ENCODE measurements around the gene HTR3B.

The HTR3B gene

DNA sequence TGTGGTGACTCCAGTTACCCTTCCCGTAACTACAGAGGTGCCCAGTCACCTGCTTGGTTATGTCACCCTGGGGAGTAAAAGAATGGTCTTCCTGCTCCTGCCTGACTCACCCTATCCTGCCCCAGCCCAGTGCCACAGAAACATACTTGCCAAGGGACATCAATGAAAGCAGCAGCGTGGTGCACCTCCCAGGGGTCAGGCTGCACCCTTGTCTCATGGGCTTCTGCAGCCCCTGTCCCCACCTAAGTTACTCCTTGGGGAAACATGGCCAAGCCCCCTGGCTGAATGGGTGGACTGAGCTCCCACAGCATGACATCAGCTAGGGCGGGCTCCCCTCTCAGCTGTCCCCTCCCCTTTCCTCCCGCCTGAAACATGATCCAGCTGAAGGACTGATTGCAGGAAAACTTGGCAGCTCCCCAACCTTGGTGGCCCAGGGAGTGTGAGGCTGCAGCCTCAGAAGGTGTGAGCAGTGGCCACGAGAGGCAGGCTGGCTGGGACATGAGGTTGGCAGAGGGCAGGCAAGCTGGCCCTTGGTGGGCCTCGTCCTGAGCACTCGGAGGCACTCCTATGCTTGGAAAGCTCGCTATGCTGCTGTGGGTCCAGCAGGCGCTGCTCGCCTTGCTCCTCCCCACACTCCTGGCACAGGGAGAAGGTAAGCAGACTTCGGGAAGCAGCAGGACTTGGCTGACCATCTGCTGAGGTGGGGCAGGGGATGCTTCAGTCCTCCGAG, 70.3 kb downstream of the HTR3B start, which contains the start of gene HTR3A:
TSS of gene HTR3A (plus strand) at position 368 of the 730 bp plus-strand sequence. CDS start at position 586, 218 bp downstream.
- Histone ChIP-seq H3K4me1 (ENCODE audit: control insufficient read depth, insufficient read depth, low read length) (peaks cover 3% of the 10 kb centered on the region), H3K27me3 (ENCODE audit: control insufficient read depth in 1 of 2, insufficient read depth in 2 of 2, low read length in 2 of 2) (peaks cover 6 to 17% of the 10 kb centered on the region in 2 donors), H3K4me3 (ENCODE audit: low read length in 2 of 2) (no peak within 1 kb of the TSS), H3K36me3 (ENCODE audit: control insufficient read depth in 2 of 2, insufficient read depth in 2 of 2, low read length in 2 of 2) (no peaks in the 10 kb centered on the region), H3K27ac (ENCODE audit: low read length) (no peak within 1 kb of the TSS), H3K9ac (ENCODE audit: low read length in 2 of 2) (no peak within 1 kb of the TSS), H3K9me3 (ENCODE audit: control insufficient read depth in 2 of 2, low read length in 2 of 2) (no peaks in the 10 kb centered on the region)

- no peak overlapping the region for H3K4me3 ChIP-seq (ENCODE audit: low read length in 2 of 2)
- no peak overlapping the region for H3K27ac ChIP-seq (ENCODE audit: low read length)
- no peaks in the 10 kb centered on the region for H3K36me3 ChIP-seq (ENCODE audit: control insufficient read depth in 2 of 2, insufficient read depth in 2 of 2, low read length in 2 of 2)
- peaks cover 9 to 16% of the 10 kb centered on the region in 2 donors for H3K27me3 ChIP-seq (ENCODE audit: control insufficient read depth in 1 of 2, insufficient read depth in 2 of 2, low read length in 2 of 2)
- peaks cover 3% of the 10 kb centered on the region for H3K4me1 ChIP-seq (ENCODE audit: control insufficient read depth, insufficient read depth, low read length)
- no peaks in the 10 kb centered on the region for H3K9me3 ChIP-seq (ENCODE audit: control insufficient read depth in 2 of 2, low read length in 2 of 2)
- H3K9ac ChIP-seq (ENCODE audit: low read length in 2 of 2): no peak overlapping the region
These were observed 72.5 kb downstream of the HTR3B start for GRCh38 chr11:113977071-113977490.

DNA sequence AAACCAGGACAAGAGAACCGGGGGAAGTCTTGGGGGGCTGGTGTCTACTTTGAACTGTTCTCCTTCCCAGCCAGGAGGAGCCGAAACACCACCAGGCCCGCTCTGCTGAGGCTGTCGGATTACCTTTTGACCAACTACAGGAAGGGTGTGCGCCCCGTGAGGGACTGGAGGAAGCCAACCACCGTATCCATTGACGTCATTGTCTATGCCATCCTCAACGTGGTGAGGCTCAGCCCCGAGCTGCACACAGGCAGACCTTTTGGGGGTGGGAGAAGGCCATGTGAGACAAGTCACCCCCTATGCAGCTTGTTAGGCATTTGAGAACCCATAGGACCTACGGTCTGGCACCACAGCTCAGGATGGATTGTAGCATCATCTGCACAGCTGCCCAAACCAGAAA, 73.1 kb downstream of the HTR3B start:
- Histone ChIP-seq H3K9ac (ENCODE audit: low read length in 2 of 2) (no peak overlapping the region), H3K27ac (ENCODE audit: low read length) (no peak overlapping the region), H3K9me3 (ENCODE audit: control insufficient read depth in 2 of 2, low read length in 2 of 2) (no peaks in the 10 kb centered on the region), H3K4me1 (ENCODE audit: control insufficient read depth, insufficient read depth, low read length) (peaks cover 3% of the 10 kb centered on the region), H3K27me3 (ENCODE audit: control insufficient read depth in 1 of 2, insufficient read depth in 2 of 2, low read length in 2 of 2) (peaks cover 9 to 17% of the 10 kb centered on the region in 2 donors), H3K4me3 (ENCODE audit: low read length in 2 of 2) (no peak overlapping the region), H3K36me3 (ENCODE audit: control insufficient read depth in 2 of 2, insufficient read depth in 2 of 2, low read length in 2 of 2) (no peaks in the 10 kb centered on the region)

DNA sequence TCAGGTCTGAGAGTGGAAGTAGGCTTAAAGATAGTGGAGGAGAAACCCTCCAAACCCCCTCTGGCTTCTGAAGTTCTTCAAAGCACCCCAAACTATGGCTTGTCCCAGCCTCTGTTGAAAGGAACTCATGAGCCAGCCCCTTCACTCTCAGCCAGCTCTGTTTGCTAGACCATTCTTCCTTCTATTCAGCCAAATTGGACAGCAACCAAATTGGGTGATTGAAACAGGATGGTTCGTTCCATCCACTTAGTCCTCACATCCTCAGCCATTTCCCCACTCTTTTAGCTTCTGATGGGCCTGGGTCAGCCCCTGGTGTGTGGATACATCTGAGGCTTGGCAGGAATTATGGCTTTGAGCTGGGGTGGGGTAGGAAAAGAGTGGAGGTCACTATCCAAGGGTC, 74.8 kb downstream of the HTR3B start:
- Histone ChIP-seq H3K27me3 (ENCODE audit: control insufficient read depth in 1 of 2, insufficient read depth in 2 of 2, low read length in 2 of 2) (peaks cover 9 to 14% of the 10 kb centered on the region in 2 donors), H3K27ac (ENCODE audit: low read length) (no peak overlapping the region), H3K36me3 (ENCODE audit: control insufficient read depth in 2 of 2, insufficient read depth in 2 of 2, low read length in 2 of 2) (no peaks in the 10 kb centered on the region), H3K4me1 (ENCODE audit: control insufficient read depth, insufficient read depth, low read length) (peaks cover 3% of the 10 kb centered on the region), H3K9me3 (ENCODE audit: control insufficient read depth in 2 of 2, low read length in 2 of 2) (no peaks in the 10 kb centered on the region), H3K9ac (ENCODE audit: low read length in 2 of 2) (no peak overlapping the region), H3K4me3 (ENCODE audit: low read length in 2 of 2) (no peak overlapping the region)

GRCh38 chr11:113980785-113981184, 76.2 kb downstream of the HTR3B start:
- peaks cover 5 to 9% of the 10 kb centered on the region in 2 donors for H3K27me3 ChIP-seq (ENCODE audit: control insufficient read depth in 1 of 2, insufficient read depth in 2 of 2, low read length in 2 of 2)
- H3K9me3 ChIP-seq (ENCODE audit: control insufficient read depth in 2 of 2, low read length in 2 of 2): no peaks in the 10 kb centered on the region
- H3K36me3 ChIP-seq (ENCODE audit: control insufficient read depth in 2 of 2, insufficient read depth in 2 of 2, low read length in 2 of 2): no peaks in the 10 kb centered on the region
- no peaks in the 10 kb centered on the region for H3K4me1 ChIP-seq (ENCODE audit: control insufficient read depth, insufficient read depth, low read length)
- no peak overlapping the region for H3K4me3 ChIP-seq (ENCODE audit: low read length in 2 of 2)
- H3K27ac ChIP-seq (ENCODE audit: low read length): no peak overlapping the region
- no peak overlapping the region for H3K9ac ChIP-seq (ENCODE audit: low read length in 2 of 2)

- Histone ChIP-seq H3K27me3 (ENCODE audit: control insufficient read depth in 1 of 2, insufficient read depth in 2 of 2, low read length in 2 of 2) (peaks cover 3 to 17% of the 10 kb centered on the region in 2 donors), H3K36me3 (ENCODE audit: control insufficient read depth in 2 of 2, insufficient read depth in 2 of 2, low read length in 2 of 2) (no peaks in the 10 kb centered on the region), H3K9me3 (ENCODE audit: control insufficient read depth in 2 of 2, low read length in 2 of 2) (no peaks in the 10 kb centered on the region), H3K27ac (ENCODE audit: low read length) (no peak overlapping the region), H3K9ac (ENCODE audit: low read length in 2 of 2) (no peak overlapping the region), H3K4me3 (ENCODE audit: low read length in 2 of 2) (no peak overlapping the region), H3K4me1 (ENCODE audit: control insufficient read depth, insufficient read depth, low read length) (no peaks in the 10 kb centered on the region)
These were observed 77.7 kb downstream of the HTR3B start for GRCh38 chr11:113982306-113982705.

- Histone ChIP-seq H3K9me3 (ENCODE audit: control insufficient read depth in 2 of 2, low read length in 2 of 2) (no peaks in the 10 kb centered on the region), H3K36me3 (ENCODE audit: control insufficient read depth in 2 of 2, insufficient read depth in 2 of 2, low read length in 2 of 2) (no peaks in the 10 kb centered on the region), H3K4me1 (ENCODE audit: control insufficient read depth, insufficient read depth, low read length) (no peaks in the 10 kb centered on the region), H3K4me3 (ENCODE audit: low read length in 2 of 2) (no peak overlapping the region), H3K27ac (ENCODE audit: low read length) (no peak overlapping the region), H3K27me3 (ENCODE audit: control insufficient read depth in 1 of 2, insufficient read depth in 2 of 2, low read length in 2 of 2) (peaks cover 3 to 17% of the 10 kb centered on the region in 2 donors), H3K9ac (ENCODE audit: low read length in 2 of 2) (no peak overlapping the region)
These were observed 80.2 kb downstream of the HTR3B start for GRCh38 chr11:113984781-113985180.

DNA sequence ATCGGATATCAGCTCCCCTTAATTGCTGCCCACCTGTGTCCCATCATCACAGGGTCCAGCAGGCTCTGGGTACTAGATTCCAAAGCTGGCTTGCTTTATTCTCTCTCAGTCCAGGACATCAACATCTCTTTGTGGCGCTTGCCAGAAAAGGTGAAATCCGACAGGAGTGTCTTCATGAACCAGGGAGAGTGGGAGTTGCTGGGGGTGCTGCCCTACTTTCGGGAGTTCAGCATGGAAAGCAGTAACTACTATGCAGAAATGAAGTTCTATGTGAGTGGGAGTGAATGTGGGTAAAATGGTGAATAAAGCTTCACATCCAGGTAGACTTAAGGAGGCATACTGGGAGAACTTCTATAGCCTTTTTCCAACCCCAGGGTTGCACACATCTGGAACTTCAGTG, 81.3 kb downstream of the HTR3B start:
- H3K27me3 ChIP-seq (ENCODE audit: control insufficient read depth in 1 of 2, insufficient read depth in 2 of 2, low read length in 2 of 2): peaks cover under 1 to 12% of the 10 kb centered on the region in 2 donors
- no peaks in the 10 kb centered on the region for H3K9me3 ChIP-seq (ENCODE audit: control insufficient read depth in 2 of 2, low read length in 2 of 2)
- no peak overlapping the region for H3K4me3 ChIP-seq (ENCODE audit: low read length in 2 of 2)
- no peaks in the 10 kb centered on the region for H3K4me1 ChIP-seq (ENCODE audit: control insufficient read depth, insufficient read depth, low read length)
- H3K9ac ChIP-seq (ENCODE audit: low read length in 2 of 2): no peak overlapping the region
- H3K27ac ChIP-seq (ENCODE audit: low read length): no peak overlapping the region
- H3K36me3 ChIP-seq (ENCODE audit: control insufficient read depth in 2 of 2, insufficient read depth in 2 of 2, low read length in 2 of 2): no peaks in the 10 kb centered on the region

GRCh38 chr11:113986351-113987140, 82.0 kb downstream of the HTR3B start:
- no peaks in the 10 kb centered on the region for H3K4me1 ChIP-seq (ENCODE audit: control insufficient read depth, insufficient read depth, low read length)
- no peak overlapping the region for H3K27ac ChIP-seq (ENCODE audit: low read length)
- no peaks in the 10 kb centered on the region for H3K36me3 ChIP-seq (ENCODE audit: control insufficient read depth in 2 of 2, insufficient read depth in 2 of 2, low read length in 2 of 2)
- no peak overlapping the region for H3K9ac ChIP-seq (ENCODE audit: low read length in 2 of 2)
- H3K27me3 ChIP-seq (ENCODE audit: control insufficient read depth in 1 of 2, insufficient read depth in 2 of 2, low read length in 2 of 2): peaks cover 1 to 15% of the 10 kb centered on the region in 2 donors
- no peak overlapping the region for H3K4me3 ChIP-seq (ENCODE audit: low read length in 2 of 2)
- H3K9me3 ChIP-seq (ENCODE audit: control insufficient read depth in 2 of 2, low read length in 2 of 2): no peaks in the 10 kb centered on the region

DNA sequence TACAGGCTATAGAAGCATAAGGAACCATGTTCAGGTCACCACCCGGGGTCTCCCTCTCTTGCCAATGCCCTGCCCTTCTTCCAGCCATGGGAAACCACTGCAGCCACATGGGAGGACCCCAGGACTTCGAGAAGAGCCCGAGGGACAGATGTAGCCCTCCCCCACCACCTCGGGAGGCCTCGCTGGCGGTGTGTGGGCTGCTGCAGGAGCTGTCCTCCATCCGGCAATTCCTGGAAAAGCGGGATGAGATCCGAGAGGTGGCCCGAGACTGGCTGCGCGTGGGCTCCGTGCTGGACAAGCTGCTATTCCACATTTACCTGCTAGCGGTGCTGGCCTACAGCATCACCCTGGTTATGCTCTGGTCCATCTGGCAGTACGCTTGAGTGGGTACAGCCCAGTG, 84.8 kb downstream of the HTR3B start:
- H3K27ac ChIP-seq (ENCODE audit: low read length): no peak overlapping the region
- H3K4me3 ChIP-seq (ENCODE audit: low read length in 2 of 2): no peak overlapping the region
- H3K9me3 ChIP-seq (ENCODE audit: control insufficient read depth in 2 of 2, low read length in 2 of 2): no peaks in the 10 kb centered on the region
- H3K4me1 ChIP-seq (ENCODE audit: control insufficient read depth, insufficient read depth, low read length): no peaks in the 10 kb centered on the region
- H3K36me3 ChIP-seq (ENCODE audit: control insufficient read depth in 2 of 2, insufficient read depth in 2 of 2, low read length in 2 of 2): no peaks in the 10 kb centered on the region
- H3K9ac ChIP-seq (ENCODE audit: low read length in 2 of 2): no peak overlapping the region
- peaks cover 6 to 25% of the 10 kb centered on the region in 2 donors for H3K27me3 ChIP-seq (ENCODE audit: control insufficient read depth in 1 of 2, insufficient read depth in 2 of 2, low read length in 2 of 2)

DNA sequence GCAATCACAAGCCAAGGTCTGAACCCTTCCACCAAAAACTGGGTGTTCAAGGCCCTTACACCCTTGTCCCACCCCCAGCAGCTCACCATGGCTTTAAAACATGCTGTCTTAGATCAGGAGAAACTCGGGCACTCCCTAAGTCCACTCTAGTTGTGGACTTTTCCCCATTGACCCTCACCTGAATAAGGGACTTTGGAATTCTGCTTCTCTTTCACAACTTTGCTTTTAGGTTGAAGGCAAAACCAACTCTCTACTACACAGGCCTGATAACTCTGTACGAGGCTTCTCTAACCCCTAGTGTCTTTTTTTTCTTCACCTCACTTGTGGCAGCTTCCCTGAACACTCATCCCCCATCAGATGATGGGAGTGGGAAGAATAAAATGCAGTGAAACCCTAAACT, 85.3 kb downstream of the HTR3B start:
- Histone ChIP-seq H3K36me3 (ENCODE audit: control insufficient read depth in 2 of 2, insufficient read depth in 2 of 2, low read length in 2 of 2) (no peaks in the 10 kb centered on the region), H3K9me3 (ENCODE audit: control insufficient read depth in 2 of 2, low read length in 2 of 2) (no peaks in the 10 kb centered on the region), H3K27me3 (ENCODE audit: control insufficient read depth in 1 of 2, insufficient read depth in 2 of 2, low read length in 2 of 2) (peaks cover 9 to 25% of the 10 kb centered on the region in 2 donors), H3K4me1 (ENCODE audit: control insufficient read depth, insufficient read depth, low read length) (no peaks in the 10 kb centered on the region), H3K9ac (ENCODE audit: low read length in 2 of 2) (no peak overlapping the region), H3K4me3 (ENCODE audit: low read length in 2 of 2) (no peak overlapping the region), H3K27ac (ENCODE audit: low read length) (no peak overlapping the region)

Data from stomach smooth muscle (tissue), 2 donors.